ENCODE results near the gene CLCN6.

CLCN6 gene

DNA sequence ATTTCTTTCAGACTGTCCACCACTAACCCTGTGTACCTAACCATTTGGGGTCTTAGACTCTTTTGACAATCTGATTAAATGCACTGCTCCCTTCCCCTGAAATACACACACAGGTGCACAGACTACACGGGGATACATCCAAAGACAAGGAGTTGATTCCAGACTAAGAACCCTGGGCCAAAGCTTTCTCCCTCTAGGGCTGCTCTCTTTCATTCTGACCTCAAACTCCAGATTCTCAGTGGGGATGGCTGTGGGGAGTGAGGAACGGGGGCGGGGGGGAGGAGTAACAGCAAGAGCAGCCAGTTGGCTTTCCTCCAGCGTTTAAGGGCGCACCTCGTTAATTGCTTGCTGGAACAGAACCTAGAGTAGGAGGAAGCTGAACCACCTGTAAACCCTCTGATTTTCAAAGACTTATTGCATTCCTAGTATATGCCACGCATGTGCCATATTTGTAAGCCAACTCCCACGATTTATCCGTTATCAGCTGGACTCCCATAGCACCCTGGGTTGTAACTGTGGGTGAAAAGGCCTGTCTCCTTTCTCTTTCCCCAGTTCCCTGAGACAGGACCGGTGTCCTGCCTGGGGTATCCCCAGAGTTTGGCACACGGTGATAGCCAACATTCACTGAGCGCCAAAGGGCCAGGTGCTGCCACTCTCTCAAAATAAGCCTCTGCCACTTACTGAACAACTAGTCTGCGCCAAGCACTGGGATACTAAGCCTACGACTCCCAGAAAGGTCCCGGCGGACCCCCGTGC lies 1.1 kb upstream of the CLCN6 start:
- Mint-ChIP-seq H3K27me3 (ENCODE audit: low read depth) (no peaks in the 10 kb centered on the region), H3K27ac (peak overlapping the region; percentile 83 to 94 (median 91)), H3K36me3 (ENCODE audit: low read depth) (peaks cover 31% of the 10 kb centered on the region), H3K9me3 (no peaks in the 10 kb centered on the region), H3K4me3 (peak overlapping the region; percentile 93 to 97 (median 93)), H3K4me1 (peaks cover 56% of the 10 kb centered on the region)
- no peak for TF ChIP-seq CTCF (IDR thresholded peaks at IDR 0.05; ENCODE audit: unreplicated experiment in 3 of 3)

- no peaks in the 10 kb centered on the region for H3K27me3 Mint-ChIP-seq (ENCODE audit: low read depth)
- H3K9me3 Mint-ChIP-seq = no peaks in the 10 kb centered on the region
- peaks cover 56% of the 10 kb centered on the region for H3K4me1 Mint-ChIP-seq
- H3K36me3 Mint-ChIP-seq (ENCODE audit: low read depth) = peaks cover 22% of the 10 kb centered on the region
- peak overlapping the region; percentile 66 to 93 (median 91) for H3K27ac Mint-ChIP-seq
- TF ChIP-seq CTCF (IDR thresholded peaks at IDR 0.05; ENCODE audit: unreplicated experiment in 3 of 3) = no peak
- H3K4me3 Mint-ChIP-seq = peak overlapping the region; percentile 93 to 97 (median 93)
These were observed 431 bp downstream of the CLCN6 start for GRCh38 chr1:11806307-11806936.

DNA sequence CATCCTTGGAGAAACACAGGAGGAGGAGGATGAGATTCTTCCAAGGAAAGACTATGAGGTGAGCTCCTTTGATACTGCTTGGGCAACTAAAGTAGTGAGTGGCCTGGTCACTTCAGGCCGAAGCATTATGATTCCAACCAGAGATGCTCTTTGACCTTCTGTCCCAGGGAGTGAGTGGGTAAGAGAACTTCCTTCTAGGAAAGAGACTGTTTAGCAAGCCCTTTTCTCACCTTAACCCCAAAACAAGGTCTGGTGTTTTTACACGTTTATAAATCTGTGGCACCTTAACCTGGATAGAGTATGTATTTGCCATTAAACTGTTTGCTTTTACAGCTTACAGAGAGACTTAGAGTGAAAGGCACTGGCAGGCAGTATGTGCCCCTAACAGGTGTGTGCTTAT lies 1.1 kb downstream of the CLCN6 start:
- Mint-ChIP-seq H3K4me3 (peak overlapping the region; percentile 93 to 97 (median 93)), H3K4me1 (peaks cover 52% of the 10 kb centered on the region), H3K27ac (peak overlapping the region in 2 of 3 experiments; percentile 29 to 45), H3K36me3 (ENCODE audit: low read depth) (peaks cover 29% of the 10 kb centered on the region), H3K27me3 (ENCODE audit: low read depth) (no peaks in the 10 kb centered on the region), H3K9me3 (no peaks in the 10 kb centered on the region)
- no peak for TF ChIP-seq CTCF (IDR thresholded peaks at IDR 0.05; ENCODE audit: unreplicated experiment in 3 of 3)

GRCh38 chr1:11813021-11813420 lies 7.0 kb downstream of the CLCN6 start:
- no peaks in the 10 kb centered on the region for H3K27me3 Mint-ChIP-seq (ENCODE audit: low read depth)
- no peak overlapping the region for H3K27ac Mint-ChIP-seq
- peaks cover 8% of the 10 kb centered on the region for H3K4me1 Mint-ChIP-seq
- no peak overlapping the region for H3K4me3 Mint-ChIP-seq
- H3K9me3 Mint-ChIP-seq = no peaks in the 10 kb centered on the region
- no peak for TF ChIP-seq CTCF (IDR thresholded peaks at IDR 0.05; ENCODE audit: unreplicated experiment in 3 of 3)
- H3K36me3 Mint-ChIP-seq (ENCODE audit: low read depth) = peaks cover 60% of the 10 kb centered on the region

- H3K4me3 Mint-ChIP-seq = no peak overlapping the region
- no peaks in the 10 kb centered on the region for H3K9me3 Mint-ChIP-seq
- TF ChIP-seq CTCF (IDR thresholded peaks at IDR 0.05; ENCODE audit: unreplicated experiment in 3 of 3) = no peak
- H3K4me1 Mint-ChIP-seq = no peaks in the 10 kb centered on the region
- H3K27me3 Mint-ChIP-seq (ENCODE audit: low read depth) = no peaks in the 10 kb centered on the region
- H3K36me3 Mint-ChIP-seq (ENCODE audit: low read depth) = peaks cover 60% of the 10 kb centered on the region
- no peak overlapping the region for H3K27ac Mint-ChIP-seq
These were observed 11.2 kb downstream of the CLCN6 start for GRCh38 chr1:11817192-11817591.
